ENCODE results near the gene CCL11.

Gene CCL11

DNA sequence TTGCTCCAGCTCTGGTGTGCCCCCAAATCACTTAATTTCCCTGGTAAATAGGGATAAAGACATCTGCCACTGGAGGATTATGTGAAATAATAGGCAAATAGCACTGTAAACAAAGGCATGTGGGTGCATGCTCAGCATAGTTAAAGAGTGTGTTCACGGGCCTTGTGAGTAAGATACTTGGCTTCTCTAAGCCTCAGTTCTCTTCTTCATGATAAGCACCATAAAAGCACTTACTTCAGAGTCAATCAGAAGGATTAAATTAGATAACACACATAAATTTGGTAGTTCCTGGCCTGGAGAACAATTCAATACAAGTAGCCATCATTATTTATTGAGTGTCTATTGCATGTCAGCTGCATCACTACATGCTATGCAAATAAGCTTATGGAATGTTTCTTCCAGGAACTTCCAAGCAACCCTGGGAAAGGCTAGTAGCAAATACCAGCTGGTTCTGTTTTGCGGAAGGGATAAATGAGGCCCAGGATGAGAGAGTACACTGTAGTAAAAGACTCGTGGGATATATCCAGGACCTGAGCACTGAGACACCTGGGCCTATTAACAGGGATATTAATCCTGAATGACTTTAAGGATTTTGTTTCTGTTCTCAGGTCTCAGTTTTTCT, 14.5 kb downstream of the CCL11 start:
- no peak overlapping the region for H3K27ac ChIP-seq

DNA sequence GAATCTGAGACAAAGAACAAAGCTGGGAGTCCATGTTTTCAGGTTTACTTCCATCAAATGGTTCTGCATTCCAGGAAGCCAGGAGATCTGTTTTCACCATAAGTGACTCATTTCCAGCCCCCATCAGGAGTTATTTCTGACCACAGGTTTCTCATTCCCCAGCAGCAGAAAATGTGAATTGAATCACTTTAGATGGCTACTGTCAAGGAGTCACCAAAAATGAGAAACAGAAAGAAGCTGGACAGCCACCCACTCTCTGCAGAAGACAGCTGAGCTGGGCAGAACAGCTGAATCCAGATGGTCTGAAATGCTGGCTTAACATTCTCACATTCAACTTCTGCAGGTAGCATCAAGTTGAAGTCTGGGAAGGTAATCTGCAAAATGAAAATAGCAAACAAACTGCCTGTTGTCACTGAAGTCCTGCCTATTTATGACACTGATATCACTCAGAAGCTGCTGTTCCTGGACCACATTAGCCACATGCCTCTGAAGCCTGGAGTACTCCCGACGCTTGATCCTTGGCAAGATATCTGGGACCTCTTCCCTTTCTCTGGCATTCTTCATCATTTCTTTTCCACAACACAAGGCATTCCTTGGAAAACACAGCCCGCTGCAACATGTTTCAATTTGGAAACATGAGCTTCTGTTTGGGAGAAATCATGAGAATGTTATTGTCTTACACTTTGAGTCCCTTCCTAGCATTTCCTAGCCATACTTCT, 15.3 kb downstream of the CCL11 start:
- TF ChIP-seq, protein P1, sequence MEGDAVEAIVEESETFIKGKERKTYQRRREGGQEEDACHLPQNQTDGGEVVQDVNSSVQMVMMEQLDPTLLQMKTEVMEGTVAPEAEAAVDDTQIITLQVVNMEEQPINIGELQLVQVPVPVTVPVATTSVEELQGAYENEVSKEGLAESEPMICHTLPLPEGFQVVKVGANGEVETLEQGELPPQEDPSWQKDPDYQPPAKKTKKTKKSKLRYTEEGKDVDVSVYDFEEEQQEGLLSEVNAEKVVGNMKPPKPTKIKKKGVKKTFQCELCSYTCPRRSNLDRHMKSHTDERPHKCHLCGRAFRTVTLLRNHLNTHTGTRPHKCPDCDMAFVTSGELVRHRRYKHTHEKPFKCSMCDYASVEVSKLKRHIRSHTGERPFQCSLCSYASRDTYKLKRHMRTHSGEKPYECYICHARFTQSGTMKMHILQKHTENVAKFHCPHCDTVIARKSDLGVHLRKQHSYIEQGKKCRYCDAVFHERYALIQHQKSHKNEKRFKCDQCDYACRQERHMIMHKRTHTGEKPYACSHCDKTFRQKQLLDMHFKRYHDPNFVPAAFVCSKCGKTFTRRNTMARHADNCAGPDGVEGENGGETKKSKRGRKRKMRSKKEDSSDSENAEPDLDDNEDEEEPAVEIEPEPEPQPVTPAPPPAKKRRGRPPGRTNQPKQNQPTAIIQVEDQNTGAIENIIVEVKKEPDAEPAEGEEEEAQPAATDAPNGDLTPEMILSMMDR (IDR thresholded peaks at IDR 0.05), result no peak
- no peak for TF ChIP-seq ZFX (IDR thresholded peaks at IDR 0.05; ENCODE audit: borderline replicate concordance)
- H3K27ac ChIP-seq, result no peak overlapping the region

More for the DNA sequence above, 14.5 kb downstream of the CCL11 start:
- TF ChIP-seq, protein P1 (IDR thresholded peaks at IDR 0.05), result no peak

- TF ChIP-seq ZFX (IDR thresholded peaks at IDR 0.05; ENCODE audit: borderline replicate concordance), result no peak
- TF ChIP-seq, protein P1 (IDR thresholded peaks at IDR 0.05), result no peak
- no peak overlapping the region for H3K27ac ChIP-seq
These were observed 16.4 kb downstream of the CCL11 start for GRCh38 chr17:34301986-34302385.

DNA sequence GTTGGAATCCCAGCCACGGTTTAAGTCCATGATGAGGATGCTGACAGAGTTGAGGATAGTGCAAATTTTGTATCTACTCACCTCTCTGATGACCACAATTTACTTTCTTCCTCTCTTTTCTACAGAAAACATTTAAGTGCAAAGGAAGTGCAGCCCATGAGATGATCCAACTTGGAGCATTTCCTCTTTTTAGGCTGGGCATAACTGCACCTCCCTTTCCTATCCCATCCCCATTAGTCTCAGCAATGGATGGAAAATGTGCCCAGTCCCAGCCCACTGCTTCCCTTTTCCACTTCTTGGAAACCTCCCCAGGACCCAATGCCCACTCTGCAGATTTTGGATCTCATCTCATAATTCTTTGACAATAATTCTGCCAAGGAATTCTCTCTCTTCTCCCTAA, 17.1 kb downstream of the CCL11 start:
- no peak overlapping the region for H3K27ac ChIP-seq
- TF ChIP-seq, protein P1 (IDR thresholded peaks at IDR 0.05), result no peak
- TF ChIP-seq ZFX (IDR thresholded peaks at IDR 0.05; ENCODE audit: borderline replicate concordance), result no peak

DNA sequence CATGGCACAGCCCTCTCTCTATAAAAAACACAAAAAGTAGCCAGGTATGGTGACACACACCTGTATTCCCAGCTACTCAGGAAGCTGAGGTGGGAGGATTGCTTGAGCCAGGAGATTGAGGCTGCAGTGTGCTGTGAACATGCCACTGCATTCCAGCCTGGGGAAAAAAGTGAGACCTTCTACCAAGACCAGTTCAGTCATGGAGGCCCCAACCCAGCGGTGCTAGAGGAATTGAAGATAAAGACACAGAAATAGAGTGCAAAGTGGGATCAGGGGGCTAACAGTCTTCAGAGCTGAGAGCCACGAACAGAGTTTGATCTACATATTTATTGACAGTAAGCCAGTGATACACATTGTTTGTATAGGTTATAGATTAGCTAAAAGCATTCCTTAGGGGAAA, 18.1 kb downstream of the CCL11 start:
- no peak for TF ChIP-seq ZFX (IDR thresholded peaks at IDR 0.05; ENCODE audit: borderline replicate concordance)
- TF ChIP-seq, protein P1 (IDR thresholded peaks at IDR 0.05), result no peak
- no peak overlapping the region for H3K27ac ChIP-seq

GRCh38 chr17:34305061-34305460, 19.5 kb downstream of the CCL11 start:
- TF ChIP-seq, protein P1 (IDR thresholded peaks at IDR 0.05), result no peak
- TF ChIP-seq ZFX (IDR thresholded peaks at IDR 0.05; ENCODE audit: borderline replicate concordance), result no peak
- H3K27ac ChIP-seq, result no peak overlapping the region

DNA sequence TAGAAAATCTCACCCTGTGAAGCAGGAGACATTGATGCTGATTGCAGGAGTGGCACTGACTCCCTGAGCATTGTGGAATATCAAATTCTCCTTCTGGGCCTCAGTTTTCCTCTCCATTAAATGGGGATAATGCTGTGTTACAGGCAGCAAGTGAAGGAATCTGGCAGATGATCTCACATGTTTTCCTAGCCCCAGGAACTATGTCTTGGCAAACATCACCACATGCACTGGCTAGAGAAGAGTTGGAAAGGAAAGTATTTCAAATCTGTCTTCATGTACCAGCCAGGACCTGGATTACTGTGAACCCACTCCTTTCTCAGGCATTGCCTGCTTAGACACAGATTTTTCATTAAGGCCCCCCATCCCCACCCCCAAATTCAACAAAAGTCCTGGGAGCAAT, 20.1 kb downstream of the CCL11 start:
- no peak overlapping the region for H3K27ac ChIP-seq
- TF ChIP-seq, protein P1 (IDR thresholded peaks at IDR 0.05), result no peak
- TF ChIP-seq ZFX (IDR thresholded peaks at IDR 0.05; ENCODE audit: borderline replicate concordance), result no peak
